GM18870 (cell line): ENCODE data around the gene MUC5B.

Experiments
- ATAC-seq: cut with Tn5 transposase; IDR thresholded peaks from one replicate; pipeline ENCODE4 v1.9.1; 2021; ENCODE audit warnings: moderate library complexity; ENCODE audit not compliant: unreplicated experiment

MUC5B gene

DNA sequence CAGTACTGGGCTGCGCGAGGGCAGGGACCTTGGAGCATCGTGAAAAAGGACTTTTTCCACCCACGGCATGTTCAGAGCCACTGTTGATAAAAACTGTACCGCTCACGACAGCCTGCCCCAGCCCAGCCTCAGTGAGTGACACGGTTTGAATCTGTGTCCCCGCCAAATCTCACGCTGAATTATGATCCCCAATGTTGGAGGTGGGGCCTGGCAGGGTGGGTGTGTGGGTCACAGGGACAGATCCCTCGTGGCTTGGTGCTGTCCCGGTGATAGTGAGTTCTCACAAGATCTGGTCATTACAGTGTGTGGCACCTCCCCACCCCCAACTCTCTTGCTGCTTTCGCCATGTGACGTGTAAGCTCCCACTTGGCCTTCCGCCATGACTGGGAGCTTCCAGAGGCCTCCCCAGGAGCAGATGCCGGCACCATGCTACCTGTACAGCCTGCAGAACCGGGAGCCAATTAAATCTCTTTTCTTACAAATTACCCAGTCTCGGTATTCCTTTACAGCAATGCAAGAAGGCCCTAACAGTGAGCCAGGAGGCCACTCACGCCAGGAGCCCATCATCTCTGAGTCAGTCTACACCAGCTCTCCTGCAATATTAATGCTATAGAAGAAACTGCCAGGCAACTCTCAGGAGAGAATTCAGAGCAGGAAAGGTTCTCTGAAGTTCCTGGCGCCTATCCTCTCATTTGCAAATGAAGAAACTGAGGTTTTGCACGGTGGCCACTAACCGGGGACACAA is 85.3 kb downstream of the MUC5B start:
- ATAC-seq: no peak

GRCh38 chr11:1308743-1309497 is 86.1 kb downstream of the MUC5B start:
- peak; percentile 17 for ATAC-seq

GRCh38 chr11:1309498-1310317 is 86.8 kb downstream of the MUC5B start, which contains the start of gene TOLLIP:
TSS of gene TOLLIP (minus strand) at chr11:1309632. CDS start at chr11:1309498, 134 bp downstream.
- ATAC-seq: peak; percentile 52

DNA sequence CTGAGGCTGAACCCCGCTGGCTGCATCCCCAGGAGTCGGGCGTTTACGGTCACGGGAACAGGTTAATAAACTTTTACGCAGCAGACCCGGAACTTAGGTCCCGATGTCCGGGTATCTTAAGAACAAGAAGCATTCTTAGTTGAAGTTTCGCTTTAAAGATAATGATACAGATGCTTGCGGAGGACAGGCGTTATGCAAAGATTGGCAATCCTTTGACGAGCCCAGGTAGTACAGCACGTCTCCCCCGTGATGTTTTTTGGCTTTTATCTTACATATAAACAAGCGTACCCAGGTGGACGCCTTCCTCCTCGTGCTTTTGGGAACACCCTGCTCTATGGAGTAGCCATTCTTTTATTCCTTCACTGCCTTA is 87.4 kb downstream of the MUC5B start:
- ATAC-seq: no peak

- no peak for ATAC-seq
Measured at GRCh38 chr11:1310772-1311468, 88.1 kb downstream of the MUC5B start.
